ENCODE measurements around the gene DCPS.

DCPS gene

GRCh38 chr11:126387857-126388256, 84.0 kb downstream of the DCPS start:
- Histone ChIP-seq H2AFZ (ENCODE audit: insufficient read depth, low read length, poor library complexity) (no peak overlapping the region), H3K14ac (ENCODE audit: low read length) (no peak overlapping the region), H4K91ac (ENCODE audit: low read depth, low read length) (no peak overlapping the region), H3K9me3 (ENCODE audit: insufficient read depth, low read depth, low read length) (peaks cover 1% of the 10 kb centered on the region), H3K18ac (ENCODE audit: low read length) (no peak overlapping the region), H3K4ac (ENCODE audit: low read depth, low read length) (no peak overlapping the region), H2BK12ac (ENCODE audit: low read length) (no peak overlapping the region), H2BK5ac (ENCODE audit: low read depth, low read length, poor library complexity) (no peak overlapping the region), H3K79me2 (ENCODE audit: control insufficient read depth, insufficient read depth, low read length, poor library complexity) (peaks cover 2% of the 10 kb centered on the region), H2BK120ac (ENCODE audit: insufficient read depth, low read length, poor library complexity) (no peak overlapping the region), H3K4me1 (ENCODE audit: control insufficient read depth in 1 of 2, insufficient read depth in 2 of 2, low read length in 2 of 2) (peaks cover 11 to 20% of the 10 kb centered on the region in 2 experiments), H4K8ac (ENCODE audit: low read depth, low read length) (no peak overlapping the region), H3K4me3 (ENCODE audit: low read depth, low read length) (no peak overlapping the region), H3K36me3 (ENCODE audit: control insufficient read depth in 1 of 2, insufficient read depth in 2 of 2, low read length in 2 of 2) (peaks cover 0 to 2% of the 10 kb centered on the region in 2 experiments), H3K9ac (ENCODE audit: low read length) (no peak overlapping the region), H4K12ac (ENCODE audit: low read depth, low read length) (no peak overlapping the region), H3K4me2 (ENCODE audit: low read length) (no peak overlapping the region), H3K23ac (ENCODE audit: low read length) (no peak overlapping the region), H3K27ac (ENCODE audit: low read depth, low read length) (no peak overlapping the region), H3K79me1 (ENCODE audit: low read length) (peaks cover 8% of the 10 kb centered on the region), H3K27me3 (ENCODE audit: insufficient read depth, low read length) (no peaks in the 10 kb centered on the region), H2AK5ac (ENCODE audit: low read length) (no peak overlapping the region)
- WGBS (ENCODE audit: extremely low coverage, insufficient coverage, insufficient read length) = no CpG with 5 or more reads among the region's 5 CpGs
- peak; percentile 57 to 95 for DNase-seq

- H3K36me3 ChIP-seq (ENCODE audit: control insufficient read depth in 1 of 2, insufficient read depth in 2 of 2, low read length in 2 of 2) = peaks cover 0 to 2% of the 10 kb centered on the region in 2 experiments
Measured at GRCh38 chr11:126390272-126390867, 86.5 kb downstream of the DCPS start.

GRCh38 chr11:126391286-126391954, 87.6 kb downstream of the DCPS start:
- Histone ChIP-seq H3K9ac (ENCODE audit: low read length) (no peak overlapping the region), H3K4me3 (ENCODE audit: low read depth, low read length) (no peak overlapping the region), H3K18ac (ENCODE audit: low read length) (no peak overlapping the region), H3K79me1 (ENCODE audit: low read length) (no peaks in the 10 kb centered on the region), H3K23ac (ENCODE audit: low read length) (no peak overlapping the region), H3K27me3 (ENCODE audit: insufficient read depth, low read length) (no peaks in the 10 kb centered on the region), H3K14ac (ENCODE audit: low read length) (no peak overlapping the region), H2BK120ac (ENCODE audit: insufficient read depth, low read length, poor library complexity) (no peak overlapping the region), H2BK12ac (ENCODE audit: low read length) (no peak overlapping the region), H3K4ac (ENCODE audit: low read depth, low read length) (no peak overlapping the region), H2AK5ac (ENCODE audit: low read length) (no peak overlapping the region), H4K91ac (ENCODE audit: low read depth, low read length) (no peak overlapping the region), H4K12ac (ENCODE audit: low read depth, low read length) (no peak overlapping the region), H2AFZ (ENCODE audit: insufficient read depth, low read length, poor library complexity) (no peak overlapping the region), H3K4me2 (ENCODE audit: low read length) (no peak overlapping the region), H3K9me3 (ENCODE audit: insufficient read depth, low read depth, low read length) (peaks cover 1% of the 10 kb centered on the region), H2BK5ac (ENCODE audit: low read depth, low read length, poor library complexity) (no peak overlapping the region), H3K79me2 (ENCODE audit: control insufficient read depth, insufficient read depth, low read length, poor library complexity) (no peaks in the 10 kb centered on the region), H3K27ac (ENCODE audit: low read depth, low read length) (no peak overlapping the region), H3K4me1 (ENCODE audit: control insufficient read depth in 1 of 2, insufficient read depth in 2 of 2, low read length in 2 of 2) (peaks cover 0 to 7% of the 10 kb centered on the region in 2 experiments), H4K8ac (ENCODE audit: low read depth, low read length) (no peak overlapping the region), H3K36me3 (ENCODE audit: control insufficient read depth in 1 of 2, insufficient read depth in 2 of 2, low read length in 2 of 2) (peaks cover 0 to 2% of the 10 kb centered on the region in 2 experiments)
- no CpG with 5 or more reads among the region's 7 CpGs for WGBS (ENCODE audit: extremely low coverage, insufficient coverage, insufficient read length)
- DNase-seq = no peak

More at GRCh38 chr11:126390272-126390867, 86.5 kb downstream of the DCPS start:
- H2BK5ac ChIP-seq (ENCODE audit: low read depth, low read length, poor library complexity) = no peak overlapping the region
- no peak overlapping the region for H3K4ac ChIP-seq (ENCODE audit: low read depth, low read length)
- H2BK12ac ChIP-seq (ENCODE audit: low read length) = no peak overlapping the region
- H3K27me3 ChIP-seq (ENCODE audit: insufficient read depth, low read length) = no peaks in the 10 kb centered on the region
- H3K4me3 ChIP-seq (ENCODE audit: low read depth, low read length) = no peak overlapping the region
- H3K9me3 ChIP-seq (ENCODE audit: insufficient read depth, low read depth, low read length) = peaks cover 1% of the 10 kb centered on the region
- no peak overlapping the region for H2AK5ac ChIP-seq (ENCODE audit: low read length)
- H4K8ac ChIP-seq (ENCODE audit: low read depth, low read length) = no peak overlapping the region
- no peak overlapping the region for H4K91ac ChIP-seq (ENCODE audit: low read depth, low read length)
- WGBS (ENCODE audit: extremely low coverage, insufficient coverage, insufficient read length) = no CpG with 5 or more reads among the region's 5 CpGs
- H3K14ac ChIP-seq (ENCODE audit: low read length) = no peak overlapping the region
- no peak overlapping the region for H3K9ac ChIP-seq (ENCODE audit: low read length)
- H3K23ac ChIP-seq (ENCODE audit: low read length) = no peak overlapping the region
- H3K79me1 ChIP-seq (ENCODE audit: low read length) = no peaks in the 10 kb centered on the region
- no peak overlapping the region for H3K18ac ChIP-seq (ENCODE audit: low read length)
- no peak overlapping the region for H3K27ac ChIP-seq (ENCODE audit: low read depth, low read length)
- H3K4me1 ChIP-seq (ENCODE audit: control insufficient read depth in 1 of 2, insufficient read depth in 2 of 2, low read length in 2 of 2) = peaks cover 0 to 7% of the 10 kb centered on the region in 2 experiments
- no peak overlapping the region for H3K4me2 ChIP-seq (ENCODE audit: low read length)
- no peak overlapping the region for H2AFZ ChIP-seq (ENCODE audit: insufficient read depth, low read length, poor library complexity)
- H3K79me2 ChIP-seq (ENCODE audit: control insufficient read depth, insufficient read depth, low read length, poor library complexity) = no peaks in the 10 kb centered on the region
- no peak for DNase-seq
- H2BK120ac ChIP-seq (ENCODE audit: insufficient read depth, low read length, poor library complexity) = no peak overlapping the region
- H4K12ac ChIP-seq (ENCODE audit: low read depth, low read length) = no peak overlapping the region

GRCh38 chr11:126391970-126392632, 88.2 kb downstream of the DCPS start:
- no peak overlapping the region for H4K8ac ChIP-seq (ENCODE audit: low read depth, low read length)
- no peak overlapping the region for H3K4me2 ChIP-seq (ENCODE audit: low read length)
- H3K27me3 ChIP-seq (ENCODE audit: insufficient read depth, low read length) = no peaks in the 10 kb centered on the region
- no peak overlapping the region for H3K27ac ChIP-seq (ENCODE audit: low read depth, low read length)
- H2AK5ac ChIP-seq (ENCODE audit: low read length) = no peak overlapping the region
- H3K14ac ChIP-seq (ENCODE audit: low read length) = no peak overlapping the region
- no peaks in the 10 kb centered on the region for H3K79me1 ChIP-seq (ENCODE audit: low read length)
- H4K12ac ChIP-seq (ENCODE audit: low read depth, low read length) = no peak overlapping the region
- H2BK120ac ChIP-seq (ENCODE audit: insufficient read depth, low read length, poor library complexity) = no peak overlapping the region
- H3K4ac ChIP-seq (ENCODE audit: low read depth, low read length) = no peak overlapping the region
- H3K18ac ChIP-seq (ENCODE audit: low read length) = no peak overlapping the region
- H2AFZ ChIP-seq (ENCODE audit: insufficient read depth, low read length, poor library complexity) = no peak overlapping the region
- no peak for DNase-seq
- H3K36me3 ChIP-seq (ENCODE audit: control insufficient read depth in 1 of 2, insufficient read depth in 2 of 2, low read length in 2 of 2) = peaks cover 0 to 2% of the 10 kb centered on the region in 2 experiments
- WGBS (ENCODE audit: extremely low coverage, insufficient coverage, insufficient read length) = no CpG with 5 or more reads among the region's 8 CpGs
- no peak overlapping the region for H4K91ac ChIP-seq (ENCODE audit: low read depth, low read length)
- H3K4me1 ChIP-seq (ENCODE audit: control insufficient read depth in 1 of 2, insufficient read depth in 2 of 2, low read length in 2 of 2) = peaks cover 0 to 4% of the 10 kb centered on the region in 2 experiments
- no peak overlapping the region for H2BK5ac ChIP-seq (ENCODE audit: low read depth, low read length, poor library complexity)
- no peaks in the 10 kb centered on the region for H3K9me3 ChIP-seq (ENCODE audit: insufficient read depth, low read depth, low read length)
- no peak overlapping the region for H3K4me3 ChIP-seq (ENCODE audit: low read depth, low read length)
- H3K79me2 ChIP-seq (ENCODE audit: control insufficient read depth, insufficient read depth, low read length, poor library complexity) = no peaks in the 10 kb centered on the region
- H3K9ac ChIP-seq (ENCODE audit: low read length) = no peak overlapping the region
- H2BK12ac ChIP-seq (ENCODE audit: low read length) = no peak overlapping the region
- no peak overlapping the region for H3K23ac ChIP-seq (ENCODE audit: low read length)
